ENCODE measurements around the gene CBX1. TPM values are rescaled to one million over a fixed set of nuclear protein-coding genes. Genes with fewer than 3 reads are reported as not detected.

The CBX1 gene
- total RNA-seq, 3 donors from 2014 or later (not counting 1 experiment from before 2014, with no cell fraction given), result 16.9 to 25.4 (median 22.6) TPM

- intact Hi-C loops (cut with micrococcal nuclease), result no loop called here
- no peaks in the 10 kb centered on the region for H3K9me3 ChIP-seq (ENCODE audit: control insufficient read depth, insufficient read depth, low read length)
- WGBS (ENCODE audit: insufficient coverage), result 67% methylated on average over 5 of the region's 5 CpGs
- no peak overlapping the region for H3K4me3 Mint-ChIP-seq
- no peak overlapping the region for H3K4me3 ChIP-seq (ENCODE audit: low read length)
- H3K36me3 ChIP-seq (ENCODE audit: control insufficient read depth, insufficient read depth, low read length), result peaks cover 17% of the 10 kb centered on the region
- no peaks in the 10 kb centered on the region for H3K27me3 Mint-ChIP-seq (ENCODE audit: low read depth in 2 of 2)
- DNase-seq, result no peak
- no peak overlapping the region for H3K27ac ChIP-seq (ENCODE audit: low read length)
- peak overlapping the region; percentile 40 to 45 for H3K27ac Mint-ChIP-seq
- no peaks in the 10 kb centered on the region for H3K36me3 Mint-ChIP-seq
- no peaks in the 10 kb centered on the region for H3K27me3 ChIP-seq (ENCODE audit: control insufficient read depth, insufficient read depth, low read length)
- peaks cover 0 to 6% of the 10 kb centered on the region in 2 donors for H3K4me1 Mint-ChIP-seq
- no peak for ATAC-seq
- H3K4me1 ChIP-seq (ENCODE audit: control insufficient read depth, insufficient read depth, low read length), result no peaks in the 10 kb centered on the region
- no peaks in the 10 kb centered on the region for H3K9me3 Mint-ChIP-seq
- TF ChIP-seq CTCF (IDR thresholded peaks at IDR 0.05), result no peak
These were observed 28.7 kb upstream of the CBX1 start for GRCh38 chr17:48129981-48130380.

GRCh38 chr17:48128400-48128799 lies 27.1 kb upstream of the CBX1 start:
- Mint-ChIP-seq H3K27me3 (ENCODE audit: low read depth in 2 of 2) (no peaks in the 10 kb centered on the region), H3K36me3 (no peaks in the 10 kb centered on the region), H3K4me1 (peaks cover 0 to 6% of the 10 kb centered on the region in 2 donors), H3K4me3 (no peak overlapping the region), H3K9me3 (no peaks in the 10 kb centered on the region), H3K27ac (peak overlapping the region; percentile 43 to 46)
- Histone ChIP-seq H3K27me3 (ENCODE audit: control insufficient read depth, insufficient read depth, low read length) (no peaks in the 10 kb centered on the region), H3K4me1 (ENCODE audit: control insufficient read depth, insufficient read depth, low read length) (no peaks in the 10 kb centered on the region), H3K4me3 (ENCODE audit: low read length) (no peak overlapping the region), H3K27ac (ENCODE audit: low read length) (no peak overlapping the region), H3K9me3 (ENCODE audit: control insufficient read depth, insufficient read depth, low read length) (no peaks in the 10 kb centered on the region), H3K36me3 (ENCODE audit: control insufficient read depth, insufficient read depth, low read length) (peaks cover 13% of the 10 kb centered on the region)
- no peak for ATAC-seq
- intact Hi-C loops (cut with micrococcal nuclease), result no loop called here
- 86% methylated on average over 4 of the region's 5 CpGs for WGBS (ENCODE audit: insufficient coverage)
- TF ChIP-seq CTCF (IDR thresholded peaks at IDR 0.05), result no peak
- DNase-seq, result no peak

- Mint-ChIP-seq H3K36me3 (no peaks in the 10 kb centered on the region), H3K27ac (peak overlapping the region; percentile 43 to 54), H3K9me3 (no peaks in the 10 kb centered on the region), H3K4me3 (no peak overlapping the region), H3K27me3 (ENCODE audit: low read depth in 2 of 2) (no peaks in the 10 kb centered on the region), H3K4me1 (peaks cover 0 to 6% of the 10 kb centered on the region in 2 donors)
- intact Hi-C loops (cut with micrococcal nuclease), result no loop called here
- H3K4me1 ChIP-seq (ENCODE audit: control insufficient read depth, insufficient read depth, low read length), result no peaks in the 10 kb centered on the region
- WGBS (ENCODE audit: insufficient coverage), result 86% methylated on average over 9 of the region's 9 CpGs
- ATAC-seq, result no peak
- no peak for DNase-seq
- H3K36me3 ChIP-seq (ENCODE audit: control insufficient read depth, insufficient read depth, low read length), result peaks cover 15% of the 10 kb centered on the region
- H3K9me3 ChIP-seq (ENCODE audit: control insufficient read depth, insufficient read depth, low read length), result no peaks in the 10 kb centered on the region
- H3K27me3 ChIP-seq (ENCODE audit: control insufficient read depth, insufficient read depth, low read length), result no peaks in the 10 kb centered on the region
- no peak for TF ChIP-seq CTCF (IDR thresholded peaks at IDR 0.05)
- H3K27ac ChIP-seq (ENCODE audit: low read length), result no peak overlapping the region
- no peak overlapping the region for H3K4me3 ChIP-seq (ENCODE audit: low read length)
These were observed 26.2 kb upstream of the CBX1 start for GRCh38 chr17:48127371-48128051.

- no peaks in the 10 kb centered on the region for H3K4me1 ChIP-seq (ENCODE audit: control insufficient read depth, insufficient read depth, low read length)
- Mint-ChIP-seq H3K4me1 (peaks cover 0 to 6% of the 10 kb centered on the region in 2 donors), H3K9me3 (no peaks in the 10 kb centered on the region), H3K27ac (peak overlapping the region in 1 of 2 donors; percentile 41), H3K36me3 (no peaks in the 10 kb centered on the region), H3K27me3 (ENCODE audit: low read depth in 2 of 2) (no peaks in the 10 kb centered on the region), H3K4me3 (no peak overlapping the region)
- intact Hi-C loops (cut with micrococcal nuclease), result no loop called here
- TF ChIP-seq CTCF (IDR thresholded peaks at IDR 0.05), result no peak
- H3K9me3 ChIP-seq (ENCODE audit: control insufficient read depth, insufficient read depth, low read length), result no peaks in the 10 kb centered on the region
- WGBS (ENCODE audit: insufficient coverage), result 95% methylated on average over 7 of the region's 7 CpGs
- ATAC-seq, result no peak
- H3K36me3 ChIP-seq (ENCODE audit: control insufficient read depth, insufficient read depth, low read length), result peaks cover 20% of the 10 kb centered on the region
- no peak overlapping the region for H3K27ac ChIP-seq (ENCODE audit: low read length)
- H3K4me3 ChIP-seq (ENCODE audit: low read length), result no peak overlapping the region
- no peak for DNase-seq
- H3K27me3 ChIP-seq (ENCODE audit: control insufficient read depth, insufficient read depth, low read length), result no peaks in the 10 kb centered on the region
These were observed 25.2 kb upstream of the CBX1 start for GRCh38 chr17:48126532-48126850.

Data from natural killer cell (primary cell).